Epithelial cell of umbilical artery (primary cell): ENCODE results near the gene ZBTB43. TPM values are rescaled to one million over a fixed set of nuclear protein-coding genes. Genes with fewer than 3 reads are reported as not detected.

ENCODE experiments used
- total RNA-seq: library from RNA; depleted of rRNA; stranded (reverse); fragments of >200 nt; gene quantifications from 2 replicates; pipeline ENCODE4 v1.2.3, GENCODE V29; 2014

The ZBTB43 gene
- total RNA-seq: 5.5 and 6.8 TPM in 2 replicates

GRCh38 chr9:126804696-126805553 is at the start of gene ZBTB43:
TSS of gene ZBTB43 (plus strand) at chr9:126805040. CDS start at chr9:126832510, 27,470 bp downstream.

GRCh38 chr9:126860077-126860756 is 55.4 kb downstream of the ZBTB43 start, which contains the start of gene ZBTB34:
TSS of gene ZBTB34 (plus strand) at chr9:126860639. CDS start at chr9:126879400, 18,761 bp downstream.

Other genes starting within 250 kb of the ZBTB43 start
- gene LMX1B, start 191.1 kb upstream of the ZBTB43 start, total RNA-seq: not detected in 2 replicates
- 7.5 and 7.9 TPM in 2 replicates for gene ZBTB34, start 55.6 kb downstream of the ZBTB43 start, total RNA-seq
- gene RALGPS1, start 109.7 kb downstream of the ZBTB43 start, total RNA-seq: 1.6 and 3.2 TPM in 2 replicates